Measurements from ENCODE around the gene EXOC6.

- TF ChIP-seq CTCF (IDR thresholded peaks at IDR 0.05; ENCODE audit: poor library complexity, severe bottlenecking) (no peak), EZH2 (IDR thresholded peaks at IDR 0.05; ENCODE audit: borderline replicate concordance, insufficient read depth, low read length, poor library complexity, severe bottlenecking) (no peak), POLR2AphosphoS5 (IDR thresholded peaks at IDR 0.05) (no peak), REST (IDR thresholded peaks at IDR 0.05; ENCODE audit: borderline replicate concordance) (no peak), SMC3 (conservative IDR thresholded peaks at IDR 0.05; ENCODE audit: poor library complexity) (no peak), RAD21 (conservative IDR thresholded peaks at IDR 0.05) (no peak)
These were observed 43.8 kb downstream of the EXOC6 start for GRCh38 chr10:92891885-92892690.

Measured in neural cell (in vitro differentiated cells).